GM18858 (cell line): ENCODE results near the gene QRICH2.
"Not testable (repeated sequence)": the region's sequence is repeated elsewhere in the genome, so short reads cannot be mapped to it uniquely, and the experiment has no call there.

ENCODE experiments used
- ATAC-seq: cut with Tn5 transposase; IDR thresholded peaks from one replicate; pipeline ENCODE4 v1.9.1; 2021; ENCODE audit not compliant: unreplicated experiment

The QRICH2 gene

GRCh38 chr17:76307966-76308338 is at the start of gene QRICH2:
Gene QRICH2 (minus strand): TSS chr17:76308276. CDS start chr17:76307998, 278 bp downstream.
- no peak for ATAC-seq

DNA sequence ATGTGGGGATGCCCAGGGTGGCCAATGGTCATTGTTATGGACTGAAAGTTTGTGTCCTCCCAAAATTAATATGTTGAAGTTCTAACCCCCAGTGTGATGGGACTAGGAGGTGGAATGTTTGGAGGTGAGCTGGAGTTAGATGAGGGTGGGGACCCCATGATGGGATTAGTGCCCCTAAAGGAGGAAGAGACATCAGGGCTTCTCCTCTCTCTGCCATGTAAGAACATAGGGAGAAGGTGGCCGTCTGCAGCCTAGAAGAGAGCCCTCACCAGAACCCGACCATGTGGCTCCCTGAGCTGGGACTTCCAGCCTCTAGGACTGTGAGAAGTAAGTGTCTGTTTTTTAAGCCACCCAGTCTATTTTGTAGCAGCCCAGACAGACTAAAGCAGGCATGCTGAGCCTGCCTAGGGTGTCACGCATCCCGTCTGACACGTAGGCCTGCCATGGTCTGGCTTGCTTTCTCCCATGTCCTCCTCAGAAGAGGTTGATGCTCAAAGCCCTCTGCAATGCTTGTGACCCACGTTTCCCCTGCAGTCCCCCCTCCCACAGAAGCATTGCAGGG is 49.6 kb upstream of the QRICH2 start:
- no peak for ATAC-seq

DNA sequence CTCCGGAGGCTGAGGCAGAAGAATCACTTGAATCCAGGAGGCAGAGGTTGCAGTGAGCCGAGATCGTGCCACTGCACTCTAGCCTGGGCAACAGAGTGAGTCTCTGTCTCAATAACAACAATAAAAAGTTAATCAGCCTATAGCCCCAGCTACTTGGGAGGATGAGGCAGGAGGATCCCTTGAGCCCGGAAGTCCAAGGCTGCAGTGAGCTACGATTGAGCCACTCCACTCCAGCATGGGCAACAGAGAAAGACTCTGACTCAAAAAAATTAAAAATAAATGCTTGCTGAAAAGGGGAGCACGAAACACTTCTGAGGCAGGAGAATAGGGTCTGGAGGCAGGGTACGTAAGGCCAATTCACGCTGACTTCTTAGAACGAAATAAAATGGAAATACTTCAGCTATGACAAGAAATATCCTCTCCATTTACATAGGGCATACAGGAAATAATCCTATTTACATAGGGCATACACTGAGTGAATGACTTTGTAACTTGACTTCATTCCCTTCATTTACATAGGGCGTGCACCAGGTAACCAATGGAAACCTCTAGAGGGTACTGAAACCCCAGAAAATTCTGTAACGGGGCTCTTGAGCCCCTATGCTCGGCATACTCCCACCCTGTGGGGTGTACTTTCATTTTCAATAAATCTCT is 48.9 kb upstream of the QRICH2 start:
- no peak for ATAC-seq

- ATAC-seq = no peak
These were observed 46.8 kb upstream of the QRICH2 start for GRCh38 chr17:76354747-76355310.

- ATAC-seq = no peak
These were observed 46.2 kb upstream of the QRICH2 start for GRCh38 chr17:76354317-76354729.

DNA sequence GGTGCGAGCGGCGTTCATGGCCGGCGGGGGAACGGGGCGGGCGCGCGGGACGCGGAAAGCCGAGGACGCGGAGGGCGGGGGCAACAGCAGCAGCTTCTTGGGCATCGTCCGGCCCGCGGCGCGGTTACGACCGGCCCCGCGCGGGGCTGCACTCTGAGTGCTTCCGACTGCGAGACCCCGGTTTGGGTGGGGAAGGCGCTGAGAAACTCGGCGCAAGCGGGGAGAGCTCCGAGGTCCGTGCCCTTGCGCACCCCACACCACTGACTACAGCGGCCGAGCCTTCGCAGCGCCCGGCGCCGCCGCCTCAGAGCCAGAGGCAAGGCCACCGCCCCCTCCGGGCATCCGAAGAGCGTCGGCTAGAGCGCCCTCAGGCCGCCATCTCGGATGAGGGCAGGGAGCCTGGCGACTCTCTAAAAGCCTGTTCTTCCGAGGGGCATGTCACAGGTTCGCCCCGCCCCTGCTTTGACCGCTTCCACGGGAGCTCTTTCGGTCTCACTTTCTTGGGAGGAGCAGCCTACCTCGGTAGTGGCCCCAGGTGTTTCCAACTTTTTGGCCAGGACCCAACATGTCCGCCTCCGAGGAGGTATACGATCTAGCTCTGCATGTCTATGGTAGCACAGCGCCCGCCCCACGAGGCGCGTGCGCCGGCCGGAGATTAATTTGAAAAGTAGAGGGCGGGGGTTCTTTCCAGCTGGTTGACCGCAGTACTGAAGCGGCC is 45.7 kb upstream of the QRICH2 start, which contains the start of gene PRPSAP1:
Gene PRPSAP1, minus strand, starts transcription at position 318 of the 718 bp plus-strand sequence. Its CDS starts 213 bp downstream, at position 105.
- ATAC-seq = peak; percentile 69

GRCh38 chr17:76353004-76353598 is 45.0 kb upstream of the QRICH2 start:
- ATAC-seq = no peak

DNA sequence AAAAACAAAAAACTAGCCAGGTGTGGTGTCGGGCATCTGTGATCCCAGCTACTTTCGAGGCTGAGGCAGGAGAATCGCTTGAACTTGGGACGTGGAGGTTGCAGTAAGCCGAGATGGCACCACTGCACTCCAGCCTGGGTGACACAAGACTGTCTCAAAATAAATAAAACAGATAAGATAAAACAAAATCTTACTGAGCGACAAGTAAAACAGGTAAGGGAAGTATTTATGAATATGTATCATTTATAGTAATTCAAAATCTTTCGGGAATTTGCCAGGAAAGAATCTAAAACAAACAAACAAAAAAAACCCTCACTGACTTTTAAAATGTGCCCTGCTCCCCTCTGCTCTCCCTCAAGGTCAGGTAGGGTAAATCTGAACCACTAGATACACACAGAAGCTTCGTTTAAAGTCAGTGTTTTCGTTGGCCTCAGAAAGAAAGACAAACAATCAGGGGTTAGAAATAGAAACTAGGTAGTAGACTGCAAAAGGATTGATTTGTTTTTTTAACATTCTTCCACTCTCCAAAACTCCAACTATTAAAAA is 43.5 kb upstream of the QRICH2 start:
- no peak for ATAC-seq

GRCh38 chr17:76350463-76350862 is 42.4 kb upstream of the QRICH2 start:
- ATAC-seq = no peak

DNA sequence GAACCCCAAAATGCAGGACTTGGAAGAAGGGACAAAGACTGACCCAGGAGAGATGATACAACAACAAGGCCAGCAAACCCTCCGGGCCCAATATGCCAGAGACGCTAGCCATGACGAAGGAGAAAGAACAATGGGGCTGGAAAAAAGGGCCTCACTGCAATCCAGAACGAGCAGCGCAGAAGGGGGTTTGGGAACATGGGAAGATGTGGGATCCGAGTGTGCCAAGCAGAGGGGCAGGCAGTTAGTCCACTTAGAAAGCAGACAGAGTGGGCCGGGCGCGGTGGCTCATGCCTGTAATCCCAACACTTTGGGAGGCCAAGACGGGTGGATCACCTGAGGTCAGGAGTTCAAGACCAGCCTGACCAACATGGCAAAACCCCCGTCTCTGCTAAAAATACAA is 38.9 kb upstream of the QRICH2 start:
- not testable (repeated sequence) for ATAC-seq

DNA sequence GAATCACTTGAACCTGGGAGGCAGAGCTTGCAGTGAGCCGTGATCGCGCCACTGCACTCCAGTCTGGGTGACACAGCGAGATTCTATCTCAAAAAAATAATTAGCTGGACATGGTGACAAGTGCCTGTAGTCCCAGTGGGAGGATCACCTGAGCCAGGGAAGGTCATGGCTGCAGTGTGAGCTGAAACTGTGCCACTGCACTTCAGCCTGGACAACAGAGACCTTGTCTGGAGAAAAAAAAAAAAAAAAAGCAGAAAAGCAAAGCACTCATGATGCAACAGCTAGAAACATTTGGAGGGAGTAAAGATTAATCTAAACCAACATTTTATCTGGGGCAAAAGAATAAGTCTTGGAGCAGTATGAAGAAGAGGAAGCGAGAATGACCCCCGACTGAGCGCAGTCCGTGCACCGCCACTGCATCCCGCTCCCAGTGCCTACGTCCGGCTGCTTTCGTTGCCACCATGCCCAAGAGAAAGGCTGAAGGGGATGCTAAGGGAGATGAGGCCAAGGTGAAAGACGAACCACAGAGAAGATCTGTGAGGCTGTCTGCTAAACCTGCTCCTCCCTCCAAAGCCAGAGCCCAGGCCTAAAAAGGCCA is 37.4 kb upstream of the QRICH2 start:
- no peak for ATAC-seq

DNA sequence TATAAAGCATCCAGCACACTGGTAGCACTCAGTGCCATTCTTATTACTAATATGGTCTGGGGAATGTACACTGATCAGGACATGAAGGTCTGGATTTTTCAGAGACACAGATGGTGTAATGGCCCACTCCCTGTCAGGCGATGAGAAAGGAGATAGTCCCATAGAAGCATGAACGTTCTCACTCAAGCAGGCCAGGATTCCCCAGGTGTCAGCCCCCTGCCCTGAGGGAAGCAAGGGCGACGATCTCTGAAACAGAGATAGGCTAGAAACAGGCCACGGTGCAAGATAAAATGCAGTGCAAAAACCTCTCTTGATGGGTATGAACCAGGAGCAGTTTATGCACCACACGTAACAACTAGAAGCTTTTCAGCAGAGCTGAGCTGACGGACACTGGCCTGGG is 35.0 kb upstream of the QRICH2 start:
- no peak for ATAC-seq

- ATAC-seq = no peak
These were observed 33.2 kb upstream of the QRICH2 start for GRCh38 chr17:76341301-76341700.

DNA sequence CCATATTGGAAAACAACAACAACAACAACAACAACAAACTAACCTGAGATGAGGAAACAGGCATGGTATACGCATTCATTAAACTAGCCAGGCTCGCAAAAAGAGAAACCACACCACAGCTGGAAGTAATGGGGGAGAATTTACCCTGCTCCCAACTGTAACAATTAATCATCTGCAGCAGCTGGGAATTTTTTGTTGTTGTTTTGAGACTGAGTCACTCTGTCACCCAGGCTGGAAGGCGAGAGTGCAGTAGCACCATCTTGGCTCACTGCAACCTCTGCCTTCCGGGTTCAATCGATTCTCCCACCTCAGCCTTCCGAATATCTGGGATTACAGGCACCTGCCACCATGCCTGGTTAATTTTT is 29.3 kb upstream of the QRICH2 start:
- no peak for ATAC-seq

DNA sequence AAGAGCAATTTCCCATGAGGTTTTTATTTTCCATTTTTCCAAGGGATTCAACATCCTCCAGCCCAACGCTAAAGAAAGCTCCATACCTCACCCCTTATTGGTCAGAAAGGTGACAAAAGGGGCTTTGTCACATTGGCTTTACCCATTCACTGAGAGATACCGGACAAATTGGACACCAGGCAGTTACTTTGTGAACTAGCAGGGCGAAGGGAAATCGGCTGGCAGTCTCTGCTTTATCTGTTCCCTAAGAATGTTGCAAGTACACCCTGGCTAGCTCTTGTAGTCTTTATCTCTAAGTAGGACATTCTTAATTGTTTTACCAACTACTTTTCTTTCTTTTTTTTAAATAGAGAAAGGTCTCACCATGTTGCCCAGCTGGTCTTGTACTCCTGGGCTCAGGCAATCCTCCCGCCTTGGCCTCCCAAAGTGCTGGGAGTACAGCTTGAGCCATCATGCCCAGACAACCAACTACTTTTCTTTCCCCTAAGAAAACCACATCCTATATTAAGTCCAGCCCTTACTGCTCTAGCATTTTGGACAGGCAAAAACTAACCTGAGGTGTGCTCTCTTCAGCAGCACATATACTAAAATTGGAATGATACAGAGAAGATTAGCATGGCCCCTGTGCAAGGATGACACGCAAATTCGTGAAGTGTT is 28.8 kb upstream of the QRICH2 start:
- ATAC-seq = no peak

- ATAC-seq = no peak
These were observed 27.8 kb upstream of the QRICH2 start for GRCh38 chr17:76335716-76336381.

GRCh38 chr17:76333673-76334505 is 25.8 kb upstream of the QRICH2 start:
- ATAC-seq = no peak

GRCh38 chr17:76331083-76331482 is 23.0 kb upstream of the QRICH2 start:
- no peak for ATAC-seq

- no peak for ATAC-seq
These were observed 21.6 kb upstream of the QRICH2 start for GRCh38 chr17:76329664-76330063.
